IMR-90 (cell line): Measurements from ENCODE around the gene THPO. TPM values are rescaled to one million over a fixed set of nuclear protein-coding genes. Genes with fewer than 3 reads are reported as not detected.

Source experiments
- ATAC-seq: fragments of 200-7000 bp; cut with Tn5 transposase; 2 replicates; pipeline ENCODE4 v1.9.1; 2020; ENCODE audit warnings: low read depth, mild to moderate bottlenecking, moderate library complexity
- BruUV-seq: library from RNA; stranded (reverse); fragments of 400-500 nt; replicated peaks from 2 replicates; lab custom pipeline; 2021; lab: Mats Ljungman, UMichigan
- CTCF ChIA-PET: fragments of 300-600 bp; formaldehyde crosslinking; extraction: SDS; loops from one replicate; lab custom pipeline; 2021; ENCODE audit warnings: antibody characterized with exemption; lab: Yijun Ruan, JAX
- POLR2A ChIA-PET: fragments of 300-600 bp; sonication (Branson Sonifier 250); formaldehyde crosslinking; loops from one replicate; lab custom pipeline; 2022; ENCODE audit warnings: antibody characterized with exemption; ENCODE audit not compliant: unreplicated experiment; lab: Charles Lee
- DNase-seq: peaks from one replicate; pipeline ENCODE4 v3.0.0; 2013
- H2AFZ ChIP-seq: replicated peaks from 2 replicates; pipeline ENCODE3; 2013; ENCODE audit warnings: low read length, mild to moderate bottlenecking; ENCODE audit not compliant: poor library complexity
- H2AK5ac ChIP-seq: 2 replicates; pipeline ENCODE4 v1.6.1; 2013; ENCODE audit warnings: low read depth, low read length, inconsistent platforms
- H2AK9ac ChIP-seq: replicated peaks from 2 replicates; pipeline ENCODE3; 2013; ENCODE audit warnings: mild to moderate bottlenecking, low read depth, low read length, moderate library complexity; ENCODE audit not compliant: poor library complexity
- H2BK120ac ChIP-seq: 2 replicates; pipeline ENCODE4 v1.6.1; 2013; ENCODE audit warnings: low read depth, low read length, inconsistent platforms
- H2BK15ac ChIP-seq: 3 replicates; pipeline ENCODE4 v1.6.1; 2013; ENCODE audit warnings: low read depth, low read length, inconsistent platforms
- H2BK20ac ChIP-seq: 2 replicates; pipeline ENCODE4 v1.6.1; 2013; ENCODE audit warnings: low read depth, mild to moderate bottlenecking, inconsistent platforms, low read length, moderate library complexity
- H2BK5ac ChIP-seq: 2 replicates; pipeline ENCODE4 v1.6.1; 2013; ENCODE audit warnings: mild to moderate bottlenecking, low read depth, low read length, inconsistent platforms; ENCODE audit not compliant: poor library complexity, severe bottlenecking
- H3K14ac ChIP-seq: replicated peaks from 2 replicates; pipeline ENCODE4 v1.6.1; 2013; ENCODE audit warnings: low read depth, low read length, inconsistent platforms
- H3K18ac ChIP-seq: 2 replicates; pipeline ENCODE4 v1.6.1; 2013; ENCODE audit warnings: low read depth, low read length, control low read depth
- H3K23ac ChIP-seq: 2 replicates; pipeline ENCODE4 v1.6.1; 2013; ENCODE audit warnings: low read depth, low read length, inconsistent platforms
- H3K27ac ChIP-seq: 2 replicates; pipeline ENCODE4 v1.5.1; 2013; ENCODE audit warnings: mild to moderate bottlenecking, control low read depth, low read length; ENCODE audit not compliant: insufficient read depth
- H3K27me3 ChIP-seq: 2 replicates; pipeline ENCODE4 v1.6.1; 2013; ENCODE audit warnings: low read length; ENCODE audit not compliant: control insufficient read depth, insufficient read depth
- H3K36me3 ChIP-seq: 2 replicates; pipeline ENCODE4 v1.6.1; 2013; ENCODE audit warnings: low read length, mixed read lengths; ENCODE audit not compliant: control insufficient read depth, insufficient read depth
- H3K4ac ChIP-seq: 2 replicates; pipeline ENCODE4 v1.6.1; 2013; ENCODE audit warnings: low read depth, low read length, inconsistent platforms
- H3K4me1 ChIP-seq: 2 replicates; pipeline ENCODE4 v1.6.1; 2013; ENCODE audit warnings: low read length, mixed read lengths; ENCODE audit not compliant: control insufficient read depth, insufficient read depth
- H3K4me2 ChIP-seq: 2 replicates; pipeline ENCODE4 v1.6.1; 2013; ENCODE audit warnings: low read depth, mild to moderate bottlenecking, control low read depth, low read length, moderate library complexity
- H3K4me3 ChIP-seq: 2 replicates; pipeline ENCODE4 v1.5.1; 2013; ENCODE audit warnings: low read depth, mild to moderate bottlenecking, control low read depth, low read length, moderate library complexity; ENCODE audit not compliant: insufficient read depth
- H3K56ac ChIP-seq: 2 replicates; pipeline ENCODE4 v1.6.1; 2013; ENCODE audit warnings: low read length, inconsistent platforms; ENCODE audit not compliant: insufficient read depth; ENCODE audit errors: extremely low read depth
- H3K79me1 ChIP-seq, 2 experiments: 2 replicates each; pipeline ENCODE4 v1.6.1; 2013; ENCODE audit warnings: low read length in 2 of 2, inconsistent platforms in 1 of 2, low read depth in 1 of 2
- H3K9ac ChIP-seq: 2 replicates; pipeline ENCODE4 v1.6.1; 2013; ENCODE audit warnings: low read depth, low read length, control low read depth
- H3K9me1 ChIP-seq: 2 replicates; pipeline ENCODE4 v1.6.1; 2013; ENCODE audit warnings: low read length, inconsistent platforms; ENCODE audit not compliant: insufficient read depth
- H3K9me3 ChIP-seq: 2 replicates; pipeline ENCODE4 v1.6.1; 2013; ENCODE audit warnings: low read length; ENCODE audit not compliant: control insufficient read depth, insufficient read depth
- H4K20me1 ChIP-seq: 2 replicates; pipeline ENCODE4 v1.6.1; 2013; ENCODE audit warnings: low read length, inconsistent platforms; ENCODE audit not compliant: insufficient read depth
- H4K5ac ChIP-seq: 2 replicates; pipeline ENCODE4 v1.6.1; 2013; ENCODE audit warnings: mild to moderate bottlenecking, low read depth, low read length, control low read depth
- H4K8ac ChIP-seq, 2 experiments: 2 replicates each; pipeline ENCODE4 v1.6.1; 2013; ENCODE audit warnings: low read depth in 2 of 2, low read length in 2 of 2, control low read depth in 1 of 2, inconsistent platforms in 1 of 2
- H4K91ac ChIP-seq: 2 replicates; pipeline ENCODE4 v1.6.1; 2013; ENCODE audit warnings: low read depth, low read length, inconsistent platforms; ENCODE audit not compliant: insufficient read depth
- BHLHE40 ChIP-seq: fragments of 150-350 bp; IDR thresholded peaks from 2 replicates; pipeline ENCODE4 v1.6.1; 2016; ENCODE audit warnings: mild to moderate bottlenecking, low read depth, low read length
- CEBPB ChIP-seq: IDR thresholded peaks from 2 replicates; pipeline ENCODE4 v1.6.1; 2012; ENCODE audit warnings: low read depth, low read length, improper control_type of control experiment
- CHD1 ChIP-seq: IDR thresholded peaks from 2 replicates; pipeline ENCODE4 v1.6.1; 2012; ENCODE audit warnings: low read depth, low read length, improper control_type of control experiment
- FOS ChIP-seq: fragments of 150-350 bp; IDR thresholded peaks from 2 replicates; pipeline ENCODE4 v1.6.1; 2016; ENCODE audit warnings: low read depth, low read length
- MAFK ChIP-seq: IDR thresholded peaks from 2 replicates; pipeline ENCODE4 v1.6.1; 2012; ENCODE audit warnings: low read depth, low read length, improper control_type of control experiment
- MAZ ChIP-seq: IDR thresholded peaks from 2 replicates; pipeline ENCODE4 v1.6.1; 2012; ENCODE audit warnings: low read depth, mild to moderate bottlenecking, low read length, improper control_type of control experiment, moderate library complexity, borderline replicate concordance
- MXI1 ChIP-seq: IDR thresholded peaks from 2 replicates; pipeline ENCODE4 v1.6.1; 2012; ENCODE audit warnings: low read depth, mild to moderate bottlenecking, low read length, moderate library complexity, borderline replicate concordance
- NFE2L2 ChIP-seq: fragments of 150-350 bp; IDR thresholded peaks from 2 replicates; pipeline ENCODE4 v1.6.1; 2016; ENCODE audit warnings: low read depth, mild to moderate bottlenecking, low read length
- POLR2A ChIP-seq: IDR thresholded peaks from 2 replicates; pipeline ENCODE4 v1.6.1; 2012; ENCODE audit warnings: mild to moderate bottlenecking, low read depth, low read length
- RAD21 ChIP-seq: IDR thresholded peaks from 2 replicates; pipeline ENCODE4 v1.6.1; 2012; ENCODE audit warnings: low read length, improper control_type of control experiment
- RCOR1 ChIP-seq: IDR thresholded peaks from 2 replicates; pipeline ENCODE4 v1.6.1; 2012; ENCODE audit warnings: mild to moderate bottlenecking, low read length, improper control_type of control experiment; ENCODE audit not compliant: insufficient replicate concordance
- RFX5 ChIP-seq: IDR thresholded peaks from 2 replicates; pipeline ENCODE4 v1.8.0; 2012; ENCODE audit warnings: low read depth, mild to moderate bottlenecking, low read length, moderate library complexity
- SMC3 ChIP-seq: fragments of 150-350 bp; IDR thresholded peaks from 2 replicates; pipeline ENCODE4 v1.6.1; 2016; ENCODE audit warnings: low read depth, mild to moderate bottlenecking, antibody characterized with exemption, low read length, moderate library complexity
- WGBS, 2 experiments: methylation state at CpG; one replicate each; pipeline versions ENCODE4 v1.1.5 to v1.1.7; 2013; ENCODE audit warnings: missing lambda C conversion rate in 2 of 2; ENCODE audit not compliant: insufficient read length in 1 of 2; ENCODE audit errors: extremely low coverage in 2 of 2; 5-methylcytosine and 5-hydroxymethylcytosine counted together
- dilution Hi-C: fragments of 300-500 bp; cut with HindIII; formaldehyde crosslinking; loops from one replicate; pipeline ENCODE4 v1.14.3; 2018; ENCODE audit warnings: low sequenced_read_pairs; ENCODE audit not compliant: unreplicated experiment
- in situ Hi-C: fragments of 300-500 bp; cut with MboI; formaldehyde crosslinking; loops from 3 replicates; pipeline ENCODE4 v1.14.3; 2019; ENCODE audit warnings: low sequenced_read_pairs, inconsistent platforms, mixed read lengths
- intact Hi-C: fragments of 100-400 bp; cut with micrococcal nuclease; formaldehyde crosslinking; loops from 2 replicates; pipeline ENCODE4 v1.10.0; 2022
- polyA plus RNA-seq, 3 experiments: library from polyadenylated mRNA; depleted of rRNA; stranded (reverse); fragments of >200 nt; gene quantifications; 2 replicates each; pipeline ENCODE4 v1.2.3, GENCODE V29; 2012; ENCODE audit warnings: low replicate concordance in 1 of 3
- total RNA-seq: library from RNA; depleted of rRNA; stranded (reverse); fragments of >200 nt; gene quantifications from 2 replicates; pipeline ENCODE4 v1.2.3, GENCODE V29; 2012
- TF ChIP-seq, protein P1 (sequence below): fragments of 150-350 bp; IDR thresholded peaks from 2 replicates; pipeline ENCODE4 v1.6.1; 2017; ENCODE audit warnings: mild to moderate bottlenecking, antibody characterized with exemption, low read length, low read depth
- TF ChIP-seq, protein P2 (sequence below): fragments of 150-350 bp; IDR thresholded peaks from 2 replicates; pipeline ENCODE4 v1.6.1; 2016; ENCODE audit warnings: low read depth, mild to moderate bottlenecking, low read length, moderate library complexity, borderline replicate concordance

The THPO gene
- total and polyA plus RNA-seq, 2 of the 4 experiments (the other 2 are of a cell fraction), result not detected

DNA sequence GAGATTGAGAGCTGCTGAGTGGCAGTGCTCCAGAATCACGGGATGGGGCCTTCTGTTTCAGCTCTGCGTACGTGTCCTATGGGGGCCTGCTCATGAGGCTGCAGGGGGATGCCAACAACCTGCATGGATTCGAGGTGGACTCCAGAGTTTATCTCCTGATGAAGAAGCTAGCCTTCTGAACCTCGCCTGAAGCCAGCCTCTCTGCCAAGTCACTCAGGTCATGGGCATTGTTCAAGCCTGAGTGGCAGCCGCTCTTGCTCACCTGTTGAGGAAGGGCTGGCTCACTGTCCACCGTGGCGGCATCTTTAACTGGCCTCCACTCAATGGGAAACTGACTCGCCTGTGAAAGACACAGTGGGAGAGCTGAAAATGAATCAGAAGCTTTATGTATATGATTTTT lies 9.9 kb downstream of the THPO start:
- Histone ChIP-seq H3K27me3 (peaks cover 1% of the 10 kb centered on the region; the same call in 1 of the 2 replicates), H2BK20ac (no peak overlapping the region), H3K27ac (no peak overlapping the region), H3K56ac (no peak overlapping the region), H3K9ac (no peak overlapping the region), H3K4ac (no peak overlapping the region), H3K4me3 (no peak overlapping the region), H2BK5ac (no peak overlapping the region), H3K4me1 (peaks cover 6% of the 10 kb centered on the region; the same call in 1 of the 2 replicates), H3K4me2 (no peak overlapping the region), H2AFZ (no peak overlapping the region), H2BK120ac (no peak overlapping the region), H3K23ac (no peak overlapping the region), H4K91ac (no peak overlapping the region), H3K79me1 (peaks cover 2 to 33% of the 10 kb centered on the region in 2 experiments), H4K8ac (no peak overlapping the region), H2AK9ac (no peak overlapping the region), H4K20me1 (peaks cover 11% of the 10 kb centered on the region; the same call in 1 of the 2 replicates), H3K9me1 (no peaks in the 10 kb centered on the region), H2AK5ac (no peak overlapping the region), H3K36me3 (peaks cover 17% of the 10 kb centered on the region), H4K5ac (no peak overlapping the region), H3K14ac (no peak overlapping the region), H3K18ac (no peak overlapping the region), H3K9me3 (no peaks in the 10 kb centered on the region), H2BK15ac (no peak overlapping the region)
- intact Hi-C loops, result no loop called here
- TF ChIP-seq, protein P1, sequence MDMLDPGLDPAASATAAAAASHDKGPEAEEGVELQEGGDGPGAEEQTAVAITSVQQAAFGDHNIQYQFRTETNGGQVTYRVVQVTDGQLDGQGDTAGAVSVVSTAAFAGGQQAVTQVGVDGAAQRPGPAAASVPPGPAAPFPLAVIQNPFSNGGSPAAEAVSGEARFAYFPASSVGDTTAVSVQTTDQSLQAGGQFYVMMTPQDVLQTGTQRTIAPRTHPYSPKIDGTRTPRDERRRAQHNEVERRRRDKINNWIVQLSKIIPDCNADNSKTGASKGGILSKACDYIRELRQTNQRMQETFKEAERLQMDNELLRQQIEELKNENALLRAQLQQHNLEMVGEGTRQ, result no peak
- TF ChIP-seq CHD1 (no peak), RAD21 (no peak), MAFK (no peak), MAZ (no peak), SMC3 (no peak), RFX5 (no peak), POLR2A (no peak), MXI1 (no peak), RCOR1 (no peak), NFE2L2 (no peak), CEBPB (no peak), BHLHE40 (no peak), FOS (no peak)
- TF ChIP-seq, protein P2, sequence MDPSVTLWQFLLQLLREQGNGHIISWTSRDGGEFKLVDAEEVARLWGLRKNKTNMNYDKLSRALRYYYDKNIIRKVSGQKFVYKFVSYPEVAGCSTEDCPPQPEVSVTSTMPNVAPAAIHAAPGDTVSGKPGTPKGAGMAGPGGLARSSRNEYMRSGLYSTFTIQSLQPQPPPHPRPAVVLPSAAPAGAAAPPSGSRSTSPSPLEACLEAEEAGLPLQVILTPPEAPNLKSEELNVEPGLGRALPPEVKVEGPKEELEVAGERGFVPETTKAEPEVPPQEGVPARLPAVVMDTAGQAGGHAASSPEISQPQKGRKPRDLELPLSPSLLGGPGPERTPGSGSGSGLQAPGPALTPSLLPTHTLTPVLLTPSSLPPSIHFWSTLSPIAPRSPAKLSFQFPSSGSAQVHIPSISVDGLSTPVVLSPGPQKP, result no peak
- DNase-seq, result no peak
- ChIA-PET POLR2A (no interaction called here), CTCF (interaction anchor here (0.8 kb wide), 1 partner anchor 226 kb away, joined by 3 read pairs; no protein-coding TSS in a partner anchor)
- ATAC-seq, result no peak
- in situ Hi-C loops, result no loop called here
- dilution Hi-C loops, result loop anchor here (25.0 kb wide), 1 partner anchor 169 kb away; no protein-coding TSS in a partner anchor
- WGBS, 2 experiments, result 93% methylated on average over 4 of the region's 9 CpGs; no CpG with 5 or more reads in 1 of the 2 experiments
- BruUV-seq, result no TSS peak
